Breast epithelium (tissue), 4 donors: ENCODE measurements around the gene ST14. TPM values are rescaled to one million over a fixed set of nuclear protein-coding genes. Genes with fewer than 3 reads are reported as not detected.

Experiments
- DNase-seq, 2 donors: peaks; one replicate each; pipeline ENCODE4 v3.0.0-alpha.2; 2019; ENCODE audit warnings: low spot score in 2 of 2
- H3K27ac ChIP-seq, 2 donors: fragments of 200-600 bp; sonication (generic) in 1 of 2; one replicate each; pipeline ENCODE4 v1.5.1; 2016 to 2019; ENCODE audit warnings: mild to moderate bottlenecking in 1 of 2
- H3K27me3 ChIP-seq, 2 donors: fragments of 200-600 bp; sonication (generic) in 1 of 2; one replicate each; pipeline versions ENCODE4 v1.5.1 to v1.6.0; 2017 to 2019; ENCODE audit warnings: control low read depth in 1 of 2, mild to moderate bottlenecking in 1 of 2
- H3K36me3 ChIP-seq: fragments of 200-600 bp; one replicate; pipeline ENCODE4 v1.5.1; 2019
- H3K4me1 ChIP-seq, 2 donors: fragments of 200-600 bp; sonication (generic); one replicate each; pipeline ENCODE4 v1.5.1; 2016 to 2019; ENCODE audit warnings: control low read depth in 1 of 2
- H3K4me3 ChIP-seq, 3 donors: fragments of 200-600 bp; sonication (generic); 1 replicate in 2 of 3; 2 replicates in 1 of 3; pipeline ENCODE4 v1.5.1; 2016 to 2019; ENCODE audit warnings: mild to moderate bottlenecking in 3 of 3, moderate library complexity in 2 of 3
- H3K9me3 ChIP-seq, 2 donors: fragments of 200-600 bp; sonication (generic) in 1 of 2; one replicate each; pipeline ENCODE4 v1.5.1; 2016 to 2019; ENCODE audit warnings: control low read depth in 1 of 2
- CTCF ChIP-seq, 3 donors: fragments of 450-650 bp; IDR thresholded peaks; one replicate each; pipeline ENCODE4 v1.5.1; 2016 to 2017; ENCODE audit warnings: antibody characterized with exemption in 3 of 3, mild to moderate bottlenecking in 3 of 3, moderate library complexity in 3 of 3
- POLR2A ChIP-seq: fragments of 450-650 bp; IDR thresholded peaks from one replicate; pipeline ENCODE4 v1.6.1; 2016; ENCODE audit warnings: antibody characterized with exemption, mild to moderate bottlenecking, moderate library complexity
- POLR2AphosphoS5 ChIP-seq, 3 donors: sonication (generic); formaldehyde crosslinking; IDR thresholded peaks; one replicate each; pipeline ENCODE4 v1.6.1; 2017; ENCODE audit warnings: antibody characterized with exemption in 3 of 3
- intact Hi-C: fragments of 100-400 bp; cut with DNase I; formaldehyde crosslinking; loops from one replicate; pipeline ENCODE4 v1.15.1; 2023; ENCODE audit warnings: low total_unique reads
- total RNA-seq, 3 donors: library from RNA; depleted of rRNA; stranded (reverse); fragments of >200 nt; gene quantifications; one replicate each; pipeline ENCODE4 v1.1.0, GENCODE V29; 2016

The ST14 gene
- total RNA-seq, 3 donors from 2014 or later, result 9.9 to 89.0 (median 48.5) TPM

GRCh38 chr11:130161441-130162145 lies 2.0 kb downstream of the ST14 start:
- peak overlapping the region in 2 of 3 donors; percentile 67 to 79 for H3K4me3 ChIP-seq
- intact Hi-C loops, result no loop called here
- H3K4me1 ChIP-seq, result peaks cover 0 to 3% of the 10 kb centered on the region in 2 donors
- DNase-seq, result no peak
- no peaks in the 10 kb centered on the region for H3K9me3 ChIP-seq
- H3K27ac ChIP-seq, result peak overlapping the region; percentile 86 to 88
- no peaks in the 10 kb centered on the region for H3K36me3 ChIP-seq
- no peaks in the 10 kb centered on the region for H3K27me3 ChIP-seq
- TF ChIP-seq POLR2AphosphoS5 (IDR thresholded peaks at IDR 0.05), result no peak
- TF ChIP-seq POLR2A, result no peak
- no peak for TF ChIP-seq CTCF (IDR thresholded peaks at IDR 0.05)

- H3K27me3 ChIP-seq, result no peaks in the 10 kb centered on the region
- peak overlapping the region in 1 of 2 donors; percentile 88 for H3K27ac ChIP-seq
- no peaks in the 10 kb centered on the region for H3K9me3 ChIP-seq
- H3K36me3 ChIP-seq, result no peaks in the 10 kb centered on the region
- no peak for TF ChIP-seq POLR2AphosphoS5 (IDR thresholded peaks at IDR 0.05)
- no peak for TF ChIP-seq CTCF (IDR thresholded peaks at IDR 0.05)
- TF ChIP-seq POLR2A, result no peak
- DNase-seq, result no peak
- intact Hi-C loops, result no loop called here
- peaks cover 0 to 3% of the 10 kb centered on the region in 2 donors for H3K4me1 ChIP-seq
- H3K4me3 ChIP-seq, result no peak overlapping the region
Measured at GRCh38 chr11:130162733-130163132, 3.2 kb downstream of the ST14 start.

GRCh38 chr11:130163346-130164220 lies 4.0 kb downstream of the ST14 start:
- no peak for TF ChIP-seq POLR2AphosphoS5 (IDR thresholded peaks at IDR 0.05)
- no peak for DNase-seq
- peak overlapping the region; percentile 46 to 60 for H3K27ac ChIP-seq
- H3K4me1 ChIP-seq, result peaks cover 0 to 3% of the 10 kb centered on the region in 2 donors
- no peaks in the 10 kb centered on the region for H3K9me3 ChIP-seq
- no peaks in the 10 kb centered on the region for H3K27me3 ChIP-seq
- peak overlapping the region in 1 of 3 donors; percentile 24 for H3K4me3 ChIP-seq
- no peaks in the 10 kb centered on the region for H3K36me3 ChIP-seq
- intact Hi-C loops, result no loop called here

- H3K36me3 ChIP-seq, result no peaks in the 10 kb centered on the region
- H3K27me3 ChIP-seq, result no peaks in the 10 kb centered on the region
- H3K4me3 ChIP-seq, result no peak overlapping the region
- no peaks in the 10 kb centered on the region for H3K9me3 ChIP-seq
- TF ChIP-seq POLR2AphosphoS5 (IDR thresholded peaks at IDR 0.05) (no peak), CTCF (IDR thresholded peaks at IDR 0.05) (no peak), POLR2A (no peak)
- no peak for DNase-seq
- H3K4me1 ChIP-seq, result peaks cover 0 to 2% of the 10 kb centered on the region in 2 donors
- intact Hi-C loops, result no loop called here
- peak overlapping the region; percentile 46 to 60 for H3K27ac ChIP-seq
Measured at GRCh38 chr11:130164221-130164570, 4.6 kb downstream of the ST14 start.

- DNase-seq, result no peak
- intact Hi-C loops, result no loop called here
- TF ChIP-seq CTCF (IDR thresholded peaks at IDR 0.05), result no peak
- no peak for TF ChIP-seq POLR2A
- no peak for TF ChIP-seq POLR2AphosphoS5 (IDR thresholded peaks at IDR 0.05)
- Histone ChIP-seq H3K27ac (peak overlapping the region in 1 of 2 donors; percentile 50), H3K36me3 (no peaks in the 10 kb centered on the region), H3K4me3 (no peak overlapping the region), H3K4me1 (no peaks in the 10 kb centered on the region), H3K27me3 (no peaks in the 10 kb centered on the region), H3K9me3 (no peaks in the 10 kb centered on the region)
Measured at GRCh38 chr11:130165601-130166456, 6.2 kb downstream of the ST14 start.
